Measurements from ENCODE around the gene PLEKHM2. TPM values are rescaled to one million over a fixed set of nuclear protein-coding genes. Genes with fewer than 3 reads are reported as not detected.

PLEKHM2 gene, protein sequence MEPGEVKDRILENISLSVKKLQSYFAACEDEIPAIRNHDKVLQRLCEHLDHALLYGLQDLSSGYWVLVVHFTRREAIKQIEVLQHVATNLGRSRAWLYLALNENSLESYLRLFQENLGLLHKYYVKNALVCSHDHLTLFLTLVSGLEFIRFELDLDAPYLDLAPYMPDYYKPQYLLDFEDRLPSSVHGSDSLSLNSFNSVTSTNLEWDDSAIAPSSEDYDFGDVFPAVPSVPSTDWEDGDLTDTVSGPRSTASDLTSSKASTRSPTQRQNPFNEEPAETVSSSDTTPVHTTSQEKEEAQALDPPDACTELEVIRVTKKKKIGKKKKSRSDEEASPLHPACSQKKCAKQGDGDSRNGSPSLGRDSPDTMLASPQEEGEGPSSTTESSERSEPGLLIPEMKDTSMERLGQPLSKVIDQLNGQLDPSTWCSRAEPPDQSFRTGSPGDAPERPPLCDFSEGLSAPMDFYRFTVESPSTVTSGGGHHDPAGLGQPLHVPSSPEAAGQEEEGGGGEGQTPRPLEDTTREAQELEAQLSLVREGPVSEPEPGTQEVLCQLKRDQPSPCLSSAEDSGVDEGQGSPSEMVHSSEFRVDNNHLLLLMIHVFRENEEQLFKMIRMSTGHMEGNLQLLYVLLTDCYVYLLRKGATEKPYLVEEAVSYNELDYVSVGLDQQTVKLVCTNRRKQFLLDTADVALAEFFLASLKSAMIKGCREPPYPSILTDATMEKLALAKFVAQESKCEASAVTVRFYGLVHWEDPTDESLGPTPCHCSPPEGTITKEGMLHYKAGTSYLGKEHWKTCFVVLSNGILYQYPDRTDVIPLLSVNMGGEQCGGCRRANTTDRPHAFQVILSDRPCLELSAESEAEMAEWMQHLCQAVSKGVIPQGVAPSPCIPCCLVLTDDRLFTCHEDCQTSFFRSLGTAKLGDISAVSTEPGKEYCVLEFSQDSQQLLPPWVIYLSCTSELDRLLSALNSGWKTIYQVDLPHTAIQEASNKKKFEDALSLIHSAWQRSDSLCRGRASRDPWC
- 20.6 and 23.6 TPM in 2 replicates for total RNA-seq

DNA sequence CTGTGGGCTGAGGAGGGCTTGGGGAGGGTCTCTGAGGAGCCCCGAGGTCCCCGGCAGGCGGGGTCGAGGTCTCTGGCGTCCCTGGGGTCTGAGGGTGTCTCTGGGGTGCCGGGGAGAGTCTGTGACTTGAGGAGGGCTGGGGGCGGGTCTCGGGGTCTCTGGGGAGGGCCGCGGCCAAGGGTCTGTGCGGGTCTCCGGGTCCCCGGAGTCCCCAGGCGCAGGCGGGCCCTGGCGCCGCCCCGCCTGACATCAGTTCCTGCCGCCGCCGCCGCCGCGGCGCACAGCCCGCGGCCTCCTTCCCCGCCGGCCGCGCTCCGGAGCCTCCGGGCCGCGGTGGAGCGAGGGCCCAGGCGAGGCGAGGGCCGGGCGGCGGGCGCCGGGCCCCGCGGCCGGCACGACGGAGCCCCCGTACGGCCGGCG, at the start of gene PLEKHM2:
PLEKHM2 (plus strand) TSS at position 279 of the 420 bp plus-strand sequence. CDS start 239 bp downstream, outside the sequence.

GRCh38 chr1:15736038-15736891, 52.1 kb downstream of the PLEKHM2 start, which contains the start of gene SLC25A34:
Gene SLC25A34, plus strand, starts transcription at chr1:15736258. Its CDS starts 228 bp downstream, at chr1:15736486.

GRCh38 chr1:15742339-15742801, 58.2 kb downstream of the PLEKHM2 start, which contains the start of gene TMEM82:
Gene TMEM82, plus strand, starts transcription at chr1:15742499. Its CDS starts 61 bp downstream, at chr1:15742560.

GRCh38 chr1:15758343-15758931, 74.3 kb downstream of the PLEKHM2 start, which contains the start of gene FBLIM1:
Gene FBLIM1, plus strand, starts transcription at chr1:15758795. Its CDS starts 6,189 bp downstream, at chr1:15764984.

Other genes with a start within 250 kb of the PLEKHM2 start
- gene CTRC, start 245.9 kb upstream of the PLEKHM2 start, total RNA-seq, result not detected in 2 replicates
- not detected in 2 replicates for gene CELA2A, start 227.6 kb upstream of the PLEKHM2 start, total RNA-seq
- not detected in 2 replicates for gene CELA2B, start 208.2 kb upstream of the PLEKHM2 start, total RNA-seq
- 5.8 and 7.6 TPM in 2 replicates for gene CASP9, start 160.1 kb upstream of the PLEKHM2 start, total RNA-seq
- gene DNAJC16, start 157.5 kb upstream of the PLEKHM2 start, total RNA-seq, result 14.0 and 16.3 TPM in 2 replicates
- gene AGMAT, start 99.3 kb upstream of the PLEKHM2 start, total RNA-seq, result 0.70 and 0.99 TPM in 2 replicates
- gene DDI2, start 66.9 kb upstream of the PLEKHM2 start, total RNA-seq, result 9.3 and 15.2 TPM in 2 replicates
- gene SLC25A34, start 51.9 kb downstream of the PLEKHM2 start, total RNA-seq, result 0.05 and 0.14 TPM in 2 replicates
- not detected in 2 replicates for gene TMEM82, start 58.2 kb downstream of the PLEKHM2 start, total RNA-seq
- 85.8 and 98.4 TPM in 2 replicates for gene FBLIM1, start 74.5 kb downstream of the PLEKHM2 start, total RNA-seq
- 2.6 and 4.8 TPM in 2 replicates for gene UQCRHL, start 123.3 kb downstream of the PLEKHM2 start, total RNA-seq
- 14.4 and 19.2 TPM in 2 replicates for gene SPEN, start 163.4 kb downstream of the PLEKHM2 start, total RNA-seq